H1 (cell line): ENCODE measurements around the gene CHN2. TPM values are rescaled to one million over a fixed set of nuclear protein-coding genes. Genes with fewer than 3 reads are reported as not detected.
A peak's percentile ranks its signal among the peaks of the same experiment; 100 is the strongest.

ENCODE experiments used
- CTCF ChIA-PET: fragments of 300-600 bp; sonication (Branson Sonifier 250); formaldehyde crosslinking; loops from one replicate; lab custom pipeline; 2021; ENCODE audit not compliant: partially characterized antibody; lab: Charles Lee
- POLR2A ChIA-PET: fragments of 300-600 bp; sonication (Branson Sonifier 250); formaldehyde crosslinking; loops from one replicate; lab custom pipeline; 2021; ENCODE audit warnings: inconsistent platforms; ENCODE audit not compliant: partially characterized antibody; lab: Charles Lee
- DNase-seq, 2 experiments: peaks; one replicate each; pipeline versions ENCODE4 v3.0.0 to v3.0.0-alpha.2; 2010 to 2022; ENCODE audit warnings: low spot score in 2 of 2, low read depth in 1 of 2, mixed read lengths in 1 of 2
- FAIRE-seq: peaks from 2 replicates; lab custom pipeline; 2011; peaks lifted over from hg19 to GRCh38; lab: Jason Lieb, UNC
- H2AFZ ChIP-seq: 2 replicates; pipeline ENCODE4 v1.8.1; 2012; ENCODE audit warnings: low read length, inconsistent platforms
- H2AK5ac ChIP-seq: 2 replicates; pipeline ENCODE4 v1.6.1; 2013; ENCODE audit warnings: low read depth, low read length
- H2BK120ac ChIP-seq: replicated peaks from 2 replicates; pipeline ENCODE3; 2013; ENCODE audit warnings: low read depth, low read length, inconsistent platforms
- H2BK12ac ChIP-seq: 2 replicates; pipeline ENCODE4 v1.6.1; 2013; ENCODE audit warnings: low read depth, low read length
- H2BK15ac ChIP-seq: 2 replicates; pipeline ENCODE4 v1.6.1; 2013; ENCODE audit warnings: low read length
- H2BK20ac ChIP-seq: 2 replicates; pipeline ENCODE4 v1.6.1; 2013; ENCODE audit warnings: low read length
- H2BK5ac ChIP-seq: 2 replicates; pipeline ENCODE4 v1.6.1; 2013; ENCODE audit warnings: low read depth, low read length
- H3K14ac ChIP-seq: 2 replicates; pipeline ENCODE4 v1.6.1; 2013; ENCODE audit warnings: inconsistent platforms; ENCODE audit not compliant: insufficient read length
- H3K18ac ChIP-seq: 2 replicates; pipeline ENCODE4 v1.6.1; 2013; ENCODE audit warnings: low read length; ENCODE audit errors: extremely low read depth
- H3K23ac ChIP-seq: 2 replicates; pipeline ENCODE4 v1.6.1; 2013; ENCODE audit warnings: inconsistent platforms; ENCODE audit not compliant: insufficient read length
- H3K23me2 ChIP-seq: 2 replicates; pipeline ENCODE4 v1.6.1; 2013; ENCODE audit warnings: low read depth, low read length
- H3K27ac ChIP-seq: 2 replicates; pipeline ENCODE4 v1.6.1; 2011; ENCODE audit warnings: low read depth, low read length, inconsistent platforms
- H3K27me3 ChIP-seq, 4 experiments: replicated peaks in 1 of 4; 1 replicate in 1 of 4; 2 replicates in 3 of 4; pipeline versions ENCODE4 v1.6.1 to v1.8.1; 2011 to 2013; ENCODE audit warnings: low read length in 3 of 4, mild to moderate bottlenecking in 3 of 4, inconsistent platforms in 2 of 4, mixed read lengths in 2 of 4, moderate library complexity in 1 of 4; ENCODE audit not compliant: control insufficient read depth in 3 of 4, insufficient read depth in 3 of 4; ENCODE audit errors: extremely low read depth in 1 of 4
- H3K36me3 ChIP-seq, 4 experiments: 2 replicates each; pipeline versions ENCODE4 v1.6.1 to v1.8.1; 2011 to 2013; ENCODE audit warnings: mild to moderate bottlenecking in 4 of 4, low read length in 3 of 4, moderate library complexity in 2 of 4, control low read depth in 1 of 4, inconsistent platforms in 1 of 4; ENCODE audit not compliant: insufficient read depth in 4 of 4, control insufficient read depth in 2 of 4
- H3K4ac ChIP-seq: replicated peaks from 2 replicates; pipeline ENCODE3; 2013; ENCODE audit warnings: low read length, low read depth, mixed read lengths, inconsistent platforms; ENCODE audit not compliant: insufficient read length
- H3K4me1 ChIP-seq, 4 experiments: replicated peaks in 1 of 4; 1 replicate in 1 of 4; 2 replicates in 3 of 4; pipeline versions ENCODE4 v1.6.1 to v1.8.1; 2011 to 2013; ENCODE audit warnings: low read length in 3 of 4, inconsistent platforms in 2 of 4, mixed read lengths in 1 of 4; ENCODE audit not compliant: insufficient read depth in 4 of 4, control insufficient read depth in 3 of 4
- H3K4me2 ChIP-seq, 2 experiments: 2 replicates each; pipeline versions ENCODE4 v1.6.1 to v1.8.1; 2011 to 2013; ENCODE audit warnings: low read depth in 2 of 2, low read length in 2 of 2, control low read depth in 1 of 2, inconsistent platforms in 1 of 2, mild to moderate bottlenecking in 1 of 2; ENCODE audit not compliant: insufficient read depth in 1 of 2
- H3K4me3 ChIP-seq, 4 experiments: fragments of 200-600, 300-600 bp in 1 of 4; sonication (generic), shearing (Covaris generic), sonication (Bioruptor Twin) in 1 of 4; 2 replicates each; pipeline versions ENCODE4 v1.5.1 to v1.8.1; 2011 to 2016; ENCODE audit warnings: low read length in 4 of 4, low read depth in 3 of 4, control low read depth in 2 of 4, inconsistent platforms in 2 of 4, mild to moderate bottlenecking in 2 of 4, mixed read lengths in 1 of 4, moderate library complexity in 1 of 4; ENCODE audit not compliant: insufficient read depth in 2 of 4; ENCODE audit errors: extremely low read depth in 1 of 4
- H3K56ac ChIP-seq: replicated peaks from 2 replicates; pipeline ENCODE3; 2013; ENCODE audit warnings: low read depth, mild to moderate bottlenecking, mixed read lengths, low read length, inconsistent platforms; ENCODE audit not compliant: insufficient read length
- H3K79me1 ChIP-seq: 2 replicates; pipeline ENCODE4 v1.6.1; 2013; ENCODE audit warnings: low read depth, low read length, control low read depth
- H3K79me2 ChIP-seq, 2 experiments: 2 replicates each; pipeline versions ENCODE4 v1.6.1 to v1.8.1; 2012 to 2013; ENCODE audit warnings: low read length in 2 of 2, mild to moderate bottlenecking in 2 of 2, inconsistent platforms in 1 of 2; ENCODE audit not compliant: insufficient read depth in 2 of 2, control insufficient read depth in 1 of 2
- H3K9ac ChIP-seq, 4 experiments: replicated peaks in 1 of 4; 1 replicate in 1 of 4; 2 replicates in 3 of 4; pipeline versions ENCODE4 v1.6.1 to v1.8.1; 2011 to 2013; ENCODE audit warnings: low read depth in 3 of 4, low read length in 3 of 4, control low read depth in 2 of 4, mild to moderate bottlenecking in 2 of 4, moderate library complexity in 2 of 4, inconsistent platforms in 1 of 4; ENCODE audit errors: extremely low read depth in 1 of 4
- H3K9me3 ChIP-seq, 2 experiments: 2 replicates each; pipeline versions ENCODE4 v1.6.1 to v1.8.1; 2012 to 2013; ENCODE audit warnings: mild to moderate bottlenecking in 2 of 2, moderate library complexity in 2 of 2, control low read depth in 1 of 2, inconsistent platforms in 1 of 2, low read depth in 1 of 2, low read length in 1 of 2, mixed read lengths in 1 of 2; ENCODE audit not compliant: insufficient read depth in 2 of 2
- H4K20me1 ChIP-seq, 2 experiments: replicated peaks in 1 of 2; 2 replicates each; pipeline versions ENCODE3 to v1.8.1; 2011 to 2013; ENCODE audit warnings: inconsistent platforms in 2 of 2, low read length in 2 of 2, mild to moderate bottlenecking in 1 of 2; ENCODE audit not compliant: insufficient read depth in 2 of 2, control insufficient read depth in 1 of 2
- H4K5ac ChIP-seq: 2 replicates; pipeline ENCODE4 v1.6.1; 2013; ENCODE audit warnings: low read length, low read depth, mixed read lengths, inconsistent platforms; ENCODE audit not compliant: insufficient read length
- H4K8ac ChIP-seq: 2 replicates; pipeline ENCODE4 v1.8.0; 2013; ENCODE audit warnings: mild to moderate bottlenecking, moderate library complexity, low read length, inconsistent platforms; ENCODE audit not compliant: insufficient read depth; ENCODE audit errors: extremely low read depth
- H4K91ac ChIP-seq: replicated peaks from 2 replicates; pipeline ENCODE3; 2013; ENCODE audit warnings: low read length, mixed read lengths, inconsistent platforms; ENCODE audit not compliant: insufficient read length
- CHD1 ChIP-seq: IDR thresholded peaks from 2 replicates; pipeline ENCODE4 v1.6.1; 2012; ENCODE audit warnings: low read depth, low read length, improper control_type of control experiment
- EZH2 ChIP-seq: fragments of 200-600 bp; sonication (generic); IDR thresholded peaks from 2 replicates; pipeline ENCODE4 v1.7.1; 2012; ENCODE audit warnings: low read depth, mild to moderate bottlenecking, moderate library complexity, low read length, inconsistent platforms; ENCODE audit not compliant: severe bottlenecking
- FOSL1 ChIP-seq: IDR thresholded peaks from 2 replicates; pipeline ENCODE4 v1.6.1; 2011; ENCODE audit warnings: mild to moderate bottlenecking, low read depth, low read length, moderate library complexity; ENCODE audit not compliant: insufficient read depth
- SP2 ChIP-seq: IDR thresholded peaks from 2 replicates; pipeline ENCODE4 v1.6.1; 2012; ENCODE audit warnings: mild to moderate bottlenecking, low read length, inconsistent platforms
- WGBS, 2 experiments: shearing (Covaris generic) in 1 of 2; methylation state at CpG; one replicate each; pipeline versions ENCODE4 v1.1.6 to v1.1.7; 2013 to 2015; ENCODE audit warnings: low lambda C conversion rate in 2 of 2, mixed read lengths in 2 of 2, inconsistent platforms in 1 of 2, low coverage in 1 of 2, missing lambda C conversion rate in 1 of 2; ENCODE audit not compliant: insufficient replicate concordance in 2 of 2, insufficient coverage in 1 of 2, insufficient read length in 1 of 2; ENCODE audit errors: extremely low coverage in 1 of 2, missing lambda C conversion rate in 1 of 2; 5-methylcytosine and 5-hydroxymethylcytosine counted together
- polyA plus RNA-seq, 7 experiments: library from polyadenylated mRNA; depleted of rRNA in 3 of 7; stranded (reverse) in 5 of 7; unstranded in 2 of 7; fragments of >200 nt in 5 of 7; fragments of 200-250 nt in 2 of 7; gene quantifications; 1 replicate in 5 of 7; 2 replicates in 1 of 7; 4 replicates in 1 of 7; pipeline versions ENCODE4 v1.2.1 to v1.2.3, GENCODE V29; 2011 to 2013; ENCODE audit warnings: missing spikeins in 2 of 7, mixed read lengths in 2 of 7
- total RNA-seq: library from RNA; stranded (reverse); fragmentation: NEBNext Ultra II Directional; extraction: Animal tissue kit (Norgen Biotek cat#: 25700); gene quantifications from 2 replicates; pipeline ENCODE4 v1.2.1, GENCODE V29; 2021

CHN2 gene
- total and polyA plus RNA-seq, 2 of the 8 experiments (the other 6 are each of a cell fraction or from before 2014, with no cell fraction given): 2.9 to 4.8 TPM

DNA sequence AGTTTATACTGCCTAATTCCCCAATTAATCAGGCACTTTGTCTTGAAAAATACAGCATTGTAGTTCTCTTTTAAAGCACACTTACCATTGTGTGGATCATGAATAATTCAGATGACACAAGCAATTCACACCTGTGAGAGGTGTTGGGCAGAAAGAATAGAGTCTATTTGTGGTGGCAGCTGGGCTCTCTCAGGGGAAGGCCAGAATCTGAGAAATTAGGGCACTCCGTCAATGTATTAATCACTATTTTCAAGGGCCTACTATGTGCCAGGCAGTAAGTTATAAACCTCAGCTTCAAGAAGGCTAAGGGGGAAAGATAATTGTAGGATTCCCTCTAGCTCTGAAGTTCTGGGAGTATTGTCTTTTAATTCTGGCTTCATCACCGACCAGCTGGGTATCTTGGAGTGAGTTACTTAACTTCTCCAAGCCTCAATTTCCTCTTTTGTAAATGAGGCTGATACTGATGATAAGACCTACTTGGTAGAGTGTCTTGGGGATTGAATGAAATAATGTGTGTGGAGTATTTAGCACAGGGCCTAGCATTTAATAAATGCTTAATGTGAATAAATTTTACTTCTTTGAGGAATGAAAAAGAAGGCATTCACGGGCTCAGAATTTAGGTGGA, 2.5 kb downstream of the CHN2 start:
- Histone ChIP-seq H3K27me3 (peaks cover 15 to 50% (median 42%) of the 10 kb centered on the region in 4 experiments), H4K8ac (no peak overlapping the region), H2BK5ac (no peak overlapping the region), H2AK5ac (no peak overlapping the region), H3K4me1 (peaks cover 4 to 8% (median 5%) of the 10 kb centered on the region in 4 experiments; a peak in 5 of 7 replicates), H3K4me2 (peak overlapping the region in 1 of 2 experiments; percentile 6; a peak in 1 of 4 replicates), H3K23me2 (peaks cover 14% of the 10 kb centered on the region), H4K20me1 (peaks cover 0 to 2% of the 10 kb centered on the region in 2 experiments), H3K9ac (no peak overlapping the region), H3K79me1 (no peaks in the 10 kb centered on the region), H3K9me3 (no peaks in the 10 kb centered on the region), H3K23ac (no peak overlapping the region), H2BK12ac (no peak overlapping the region), H3K4ac (no peak overlapping the region), H3K4me3 (no peak overlapping the region), H3K36me3 (no peaks in the 10 kb centered on the region), H2BK120ac (no peak overlapping the region), H3K79me2 (no peaks in the 10 kb centered on the region), H3K56ac (no peak overlapping the region), H2AFZ (no peak overlapping the region), H4K91ac (no peak overlapping the region), H2BK20ac (no peak overlapping the region), H2BK15ac (no peak overlapping the region), H4K5ac (no peak overlapping the region), H3K14ac (no peak overlapping the region), H3K18ac (no peak overlapping the region), H3K27ac (no peak overlapping the region)
- DNase-seq: no peak
- no peak for FAIRE-seq
- POLR2A ChIA-PET: no interaction called here
- 82% methylated on average over 3 of the region's 3 CpGs; no CpG with 5 or more reads in 1 of the 2 experiments for WGBS, 2 experiments
- TF ChIP-seq FOSL1 (no peak), CHD1 (no peak), SP2 (no peak), EZH2 (no peak)
- CTCF ChIA-PET: interaction anchor here (0.6 to 1.6 kb wide), 4 partner anchors 7 to 270 kb away, joined by 3 to 7 read pairs (median 4); no protein-coding TSS in a partner anchor
